Activated naive CD4-positive, alpha-beta T cell treated with Interleukin-2 at 50 U/mL for 16 hours (primary cell): Measurements from ENCODE around the gene PGM2L1.
"Not testable (repeated sequence)": the region's sequence is repeated elsewhere in the genome, so short reads cannot be mapped to it uniquely, and the experiment has no call there.

Experiments used
- DNase-seq: peaks from one replicate; pipeline ENCODE4 v3.0.0-alpha.2; 2020

Gene PGM2L1

GRCh38 chr11:74397501-74398243 lies 561 bp downstream of the PGM2L1 start:
- peak; percentile 33 for DNase-seq

- DNase-seq = no peak
These were observed 6.0 kb downstream of the PGM2L1 start for GRCh38 chr11:74392256-74392655.

- no peak for DNase-seq
These were observed 7.0 kb downstream of the PGM2L1 start for GRCh38 chr11:74391193-74391592.

- DNase-seq = no peak
These were observed 7.5 kb downstream of the PGM2L1 start for GRCh38 chr11:74390697-74391096.

- DNase-seq = peak; percentile 67
These were observed 9.4 kb downstream of the PGM2L1 start for GRCh38 chr11:74388678-74389327.

GRCh38 chr11:74384641-74385040 lies 13.6 kb downstream of the PGM2L1 start:
- DNase-seq = no peak

GRCh38 chr11:74380746-74381439 lies 17.3 kb downstream of the PGM2L1 start:
- DNase-seq = no peak

- no peak for DNase-seq
These were observed 20.5 kb downstream of the PGM2L1 start for GRCh38 chr11:74377689-74378088.

- DNase-seq = no peak
These were observed 24.9 kb downstream of the PGM2L1 start for GRCh38 chr11:74373382-74373781.

- no peak for DNase-seq
These were observed 26.8 kb downstream of the PGM2L1 start for GRCh38 chr11:74371269-74372052.

GRCh38 chr11:74370123-74370522 lies 28.1 kb downstream of the PGM2L1 start:
- DNase-seq = no peak

- DNase-seq = no peak
These were observed 30.4 kb downstream of the PGM2L1 start for GRCh38 chr11:74367881-74368280.

- no peak for DNase-seq
These were observed 31.7 kb downstream of the PGM2L1 start for GRCh38 chr11:74366576-74366975.

GRCh38 chr11:74365805-74366204 lies 32.4 kb downstream of the PGM2L1 start:
- DNase-seq = not testable (repeated sequence)

- DNase-seq = no peak
These were observed 40.8 kb downstream of the PGM2L1 start for GRCh38 chr11:74357449-74357848.

GRCh38 chr11:74355626-74356025 lies 42.6 kb downstream of the PGM2L1 start:
- no peak for DNase-seq

GRCh38 chr11:74354036-74354435 lies 44.2 kb downstream of the PGM2L1 start:
- no peak for DNase-seq

- DNase-seq = no peak
These were observed 50.9 kb downstream of the PGM2L1 start for GRCh38 chr11:74347381-74347780.

- DNase-seq = no peak
These were observed 52.8 kb downstream of the PGM2L1 start for GRCh38 chr11:74345420-74345819.

- DNase-seq = no peak
These were observed 56.3 kb downstream of the PGM2L1 start for GRCh38 chr11:74341921-74342320.

- no peak for DNase-seq
These were observed 58.6 kb downstream of the PGM2L1 start for GRCh38 chr11:74339619-74340018.

GRCh38 chr11:74338963-74339362 lies 59.3 kb downstream of the PGM2L1 start:
- DNase-seq = no peak

GRCh38 chr11:74333193-74333592 lies 65.0 kb downstream of the PGM2L1 start:
- no peak for DNase-seq
